Activated CD4-positive, alpha-beta T cell treated with anti-CD3 and anti-CD28 coated beads for 4 hours (primary cell): Measurements from ENCODE around the gene PRIMA1.

Source experiments
- DNase-seq, 2 donors: peaks; one replicate each; pipeline ENCODE4 v3.0.0-alpha.2; 2020

The PRIMA1 gene

GRCh38 chr14:93728651-93729016 is 59.7 kb downstream of the PRIMA1 start:
- DNase-seq: no peak

DNA sequence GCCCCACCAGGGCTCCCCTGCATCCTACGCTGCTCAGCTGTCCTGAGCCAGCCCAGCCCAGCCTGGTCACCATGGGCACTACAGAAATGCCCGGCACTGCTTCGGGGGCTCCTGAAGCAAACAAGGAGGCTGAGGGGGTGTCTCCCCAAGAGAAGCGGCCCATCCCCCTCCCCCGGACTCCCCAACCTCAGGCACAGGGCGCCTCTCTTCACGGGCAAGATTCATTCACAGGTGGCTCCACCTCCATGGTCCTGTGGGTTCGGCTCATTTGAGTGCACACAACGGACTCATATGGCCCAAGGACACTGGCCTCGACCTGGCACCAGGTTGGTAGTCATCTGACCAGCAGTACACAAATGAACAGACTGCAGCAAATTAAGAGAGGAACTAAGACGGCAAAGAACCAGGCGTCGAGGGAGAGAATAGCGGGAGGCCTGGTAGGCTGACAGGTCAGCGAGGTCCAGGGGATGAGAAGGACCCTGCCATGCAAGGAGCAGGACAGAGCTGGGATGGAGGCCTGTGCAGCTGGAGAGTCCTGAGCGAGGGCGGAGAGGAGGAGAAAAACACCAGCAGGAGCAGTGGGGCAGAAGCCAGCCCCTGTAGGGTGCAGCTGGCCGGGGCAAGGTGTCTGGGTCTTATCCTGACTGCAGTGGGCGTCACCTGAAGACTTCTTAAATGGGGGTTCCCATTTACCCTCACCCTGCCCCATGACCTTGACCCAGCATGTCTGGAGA is 60.2 kb downstream of the PRIMA1 start:
- no peak for DNase-seq

DNA sequence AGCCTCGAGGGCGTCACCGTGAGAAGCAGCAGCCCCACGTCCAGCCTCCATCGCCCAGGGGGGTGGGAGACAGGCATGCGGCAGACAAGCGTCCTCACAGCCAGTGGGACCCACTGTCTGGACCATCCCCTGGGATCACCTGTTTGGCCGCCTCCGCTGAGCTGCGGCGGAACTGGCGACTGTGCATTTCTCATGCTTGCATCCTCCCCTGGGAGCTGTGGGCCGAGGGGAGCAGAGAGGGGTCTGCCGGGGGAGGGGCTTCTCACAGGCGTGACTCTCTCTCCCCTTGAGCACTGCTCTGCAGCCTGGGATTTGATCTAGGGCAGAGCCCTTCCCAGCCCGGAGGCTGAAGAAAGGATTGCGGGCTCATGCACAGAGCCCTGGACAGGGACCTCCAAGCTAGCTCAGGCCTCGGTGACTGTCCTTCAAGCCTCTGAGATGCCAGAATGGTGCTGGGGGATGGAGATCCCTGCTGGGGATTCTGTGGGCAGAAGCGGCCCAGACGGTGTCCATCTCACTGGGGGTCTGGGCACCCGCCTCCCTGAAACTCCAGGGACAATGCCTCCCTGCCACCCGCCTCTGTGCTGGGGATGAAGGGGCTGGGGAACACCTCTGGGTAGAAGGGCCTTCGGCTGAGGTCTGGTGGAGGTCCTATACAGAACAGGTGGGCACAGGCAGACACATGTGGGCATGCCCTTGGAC is 61.1 kb downstream of the PRIMA1 start:
- no peak for DNase-seq

DNA sequence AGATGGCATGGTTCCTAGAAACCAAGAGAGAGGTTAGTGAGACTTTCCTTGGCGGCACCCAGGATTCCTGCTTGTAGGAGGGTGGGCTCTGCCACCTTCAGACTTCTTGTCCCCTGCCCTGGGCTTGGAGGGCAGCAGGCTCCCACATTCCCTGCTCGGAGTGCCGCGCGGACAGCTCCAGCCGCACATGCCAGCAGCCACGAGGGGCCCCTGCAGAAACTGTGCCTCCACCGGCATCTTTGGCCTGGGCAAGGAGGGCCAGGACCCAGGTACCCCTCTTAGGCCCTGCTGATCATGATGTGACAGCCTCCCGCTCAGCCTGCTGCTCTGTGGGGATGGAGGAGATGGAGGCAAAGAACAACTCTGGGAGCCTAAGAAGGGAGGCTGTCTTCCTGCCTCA is 62.3 kb downstream of the PRIMA1 start:
- no peak for DNase-seq

DNA sequence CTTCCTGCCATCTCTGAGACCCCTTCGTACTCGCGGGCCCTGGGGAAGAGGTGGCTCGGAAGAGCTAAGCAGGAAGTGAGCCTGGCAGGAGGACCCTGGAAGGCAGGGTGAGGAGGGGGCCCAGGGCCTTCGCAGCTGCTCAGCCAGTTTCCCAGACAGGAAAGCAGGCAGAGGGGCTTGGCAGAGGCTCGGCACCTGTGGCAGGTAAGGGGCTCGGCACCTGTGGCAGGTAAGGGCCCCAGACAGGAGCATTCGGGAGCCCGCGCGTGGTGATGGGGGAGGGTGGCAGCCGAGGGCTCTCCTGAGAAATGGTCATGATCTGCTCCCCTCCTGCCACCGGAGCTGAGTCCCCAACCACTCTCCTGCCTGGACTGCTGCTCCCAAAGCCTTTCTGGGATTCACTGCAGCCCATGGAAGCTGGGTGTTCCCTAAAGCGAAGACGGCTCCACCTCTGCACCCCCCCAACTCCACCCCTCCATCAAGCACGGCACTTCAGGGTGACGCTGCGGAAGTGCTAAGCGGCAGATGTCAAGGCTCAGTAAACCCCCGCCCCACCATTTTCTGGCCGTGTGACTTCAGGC is 63.2 kb downstream of the PRIMA1 start:
- DNase-seq: no peak

- no peak for DNase-seq
Observed at GRCh38 chr14:93723001-93723400, 65.3 kb downstream of the PRIMA1 start.

GRCh38 chr14:93720981-93721483 is 67.3 kb downstream of the PRIMA1 start:
- no peak for DNase-seq

GRCh38 chr14:93720076-93720815 is 68.0 kb downstream of the PRIMA1 start:
- no peak for DNase-seq

DNA sequence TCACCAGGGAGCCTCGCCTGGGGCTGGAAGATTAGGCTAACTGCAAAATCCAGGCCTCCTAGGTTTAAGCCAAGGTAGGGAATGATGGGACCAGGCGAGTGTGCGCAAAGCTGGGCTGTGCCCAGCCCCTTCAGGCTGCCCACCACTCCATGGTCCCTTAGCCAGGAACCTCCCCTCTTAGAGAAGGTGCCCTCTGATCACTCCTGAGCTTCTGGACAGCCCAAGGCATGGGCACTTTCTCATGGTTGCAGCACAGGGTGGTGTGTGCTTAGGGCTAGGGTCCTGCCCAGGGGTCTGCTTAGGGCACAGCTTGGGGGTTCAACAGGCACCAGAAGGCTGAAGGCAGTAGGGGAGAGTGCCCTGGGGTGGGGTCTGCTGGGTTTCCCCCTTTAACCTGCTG is 69.0 kb downstream of the PRIMA1 start:
- DNase-seq: no peak

DNA sequence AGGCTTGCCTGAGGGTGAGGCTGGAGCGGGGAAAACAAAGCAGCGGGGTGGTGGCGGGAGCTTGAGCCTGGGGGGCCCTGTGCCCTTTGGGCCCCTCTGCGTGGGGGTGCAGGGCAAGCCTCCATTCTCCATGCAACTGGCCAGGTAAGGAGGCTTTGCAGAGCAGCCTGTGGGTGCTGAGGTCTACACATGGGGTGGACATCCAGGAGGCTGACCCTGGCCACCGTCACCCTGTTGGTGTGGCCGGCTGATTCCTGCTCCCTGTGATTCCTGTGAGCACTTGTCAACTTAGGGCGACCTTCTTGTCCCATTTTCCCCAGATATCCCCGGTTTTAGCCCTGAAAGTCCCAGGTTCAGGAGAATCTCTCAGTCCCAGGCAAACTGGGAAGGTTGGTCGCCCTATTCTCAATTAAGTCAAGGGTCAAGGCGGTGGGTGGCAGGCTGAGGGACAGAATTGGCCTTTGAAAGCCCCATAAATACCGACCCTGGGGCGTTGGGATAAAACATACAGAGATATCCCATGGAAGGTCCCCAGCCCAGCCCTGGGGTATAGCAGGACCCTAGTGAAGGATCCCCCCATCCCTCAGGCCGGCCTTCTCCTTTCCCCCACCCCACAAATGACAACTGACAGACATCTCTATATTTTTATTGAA is 70.5 kb downstream of the PRIMA1 start:
- DNase-seq: no peak

GRCh38 chr14:93716746-93717667 is 71.3 kb downstream of the PRIMA1 start:
- no peak for DNase-seq

GRCh38 chr14:93716002-93716745 is 72.1 kb downstream of the PRIMA1 start:
- DNase-seq: no peak

- DNase-seq: no peak
Observed at GRCh38 chr14:93715279-93715927, 72.9 kb downstream of the PRIMA1 start.

GRCh38 chr14:93714605-93715004 is 73.7 kb downstream of the PRIMA1 start:
- no peak for DNase-seq

DNA sequence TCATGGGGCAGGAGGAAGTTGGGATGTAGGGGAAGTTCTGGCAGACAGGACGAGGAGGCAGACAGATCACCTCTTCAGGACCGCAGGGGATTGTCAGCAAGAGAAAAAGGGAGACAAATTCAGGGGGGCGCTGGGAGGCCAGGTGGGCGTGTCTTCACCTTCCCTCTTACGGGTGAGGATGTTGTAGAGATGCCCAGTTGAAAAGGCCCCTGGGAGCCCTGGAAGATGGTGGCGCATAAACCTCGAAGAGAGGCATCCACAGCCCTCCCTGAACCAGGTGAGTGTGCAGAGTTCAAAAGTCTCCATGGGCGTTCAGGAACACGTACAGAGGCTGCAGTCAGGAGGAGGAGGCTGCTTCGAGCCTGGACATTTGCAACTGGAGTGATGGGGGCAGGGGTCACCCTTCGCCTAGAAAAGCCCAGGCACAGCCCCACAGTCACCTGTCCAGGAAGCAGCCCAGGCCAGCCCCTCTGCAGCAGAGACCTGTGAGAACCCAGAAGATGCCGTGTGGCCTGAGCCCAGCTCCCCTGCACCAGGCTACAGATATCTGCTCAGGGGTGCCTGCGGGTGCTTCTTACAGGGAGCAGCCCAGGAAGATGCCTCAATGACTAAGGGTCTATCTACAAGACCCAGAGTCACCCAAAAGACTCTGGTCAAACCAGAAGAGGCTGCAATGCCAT is 74.4 kb downstream of the PRIMA1 start:
- DNase-seq: no peak

DNA sequence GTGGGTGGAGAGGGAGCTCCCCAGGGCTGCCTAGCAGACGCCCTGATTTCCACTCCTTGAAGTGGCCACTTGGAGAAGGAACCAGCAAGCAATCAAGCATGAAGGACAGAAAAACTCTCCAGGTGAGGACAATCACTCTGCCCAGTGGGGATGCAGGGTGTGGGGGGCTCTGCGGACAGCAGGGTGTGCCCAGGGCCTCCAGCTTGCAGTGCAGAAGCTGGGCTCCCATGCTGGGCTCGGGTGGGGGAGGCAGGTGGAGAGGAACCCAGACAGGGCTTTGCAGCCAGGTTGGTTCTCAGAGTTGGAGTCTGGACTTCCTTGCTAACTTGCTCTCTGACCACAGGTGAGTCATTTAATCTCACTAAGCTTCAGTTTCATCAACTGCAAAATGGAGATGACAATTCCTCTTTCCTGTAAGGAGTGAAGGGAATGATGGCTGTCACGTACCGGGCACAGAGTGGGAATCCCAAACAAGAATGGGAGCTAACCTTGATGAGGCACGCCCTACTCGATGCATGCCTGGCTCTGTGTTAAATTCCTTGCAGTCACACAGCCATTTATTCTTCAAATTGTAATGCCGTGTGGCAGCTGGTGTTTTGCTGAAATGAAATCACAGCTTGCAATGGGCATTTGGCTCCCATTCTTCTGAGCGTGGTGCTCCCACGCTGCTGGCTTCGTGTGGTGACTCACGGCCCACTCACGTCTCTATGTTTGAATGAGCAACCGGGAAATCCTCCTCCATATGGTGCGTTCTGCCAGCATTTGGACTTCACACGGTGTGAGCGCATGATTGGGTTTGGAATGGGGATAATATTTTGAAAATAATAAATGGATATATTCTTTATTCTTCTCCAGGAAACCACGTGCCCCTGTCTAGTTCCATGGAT is 75.2 kb downstream of the PRIMA1 start:
- no peak for DNase-seq

DNA sequence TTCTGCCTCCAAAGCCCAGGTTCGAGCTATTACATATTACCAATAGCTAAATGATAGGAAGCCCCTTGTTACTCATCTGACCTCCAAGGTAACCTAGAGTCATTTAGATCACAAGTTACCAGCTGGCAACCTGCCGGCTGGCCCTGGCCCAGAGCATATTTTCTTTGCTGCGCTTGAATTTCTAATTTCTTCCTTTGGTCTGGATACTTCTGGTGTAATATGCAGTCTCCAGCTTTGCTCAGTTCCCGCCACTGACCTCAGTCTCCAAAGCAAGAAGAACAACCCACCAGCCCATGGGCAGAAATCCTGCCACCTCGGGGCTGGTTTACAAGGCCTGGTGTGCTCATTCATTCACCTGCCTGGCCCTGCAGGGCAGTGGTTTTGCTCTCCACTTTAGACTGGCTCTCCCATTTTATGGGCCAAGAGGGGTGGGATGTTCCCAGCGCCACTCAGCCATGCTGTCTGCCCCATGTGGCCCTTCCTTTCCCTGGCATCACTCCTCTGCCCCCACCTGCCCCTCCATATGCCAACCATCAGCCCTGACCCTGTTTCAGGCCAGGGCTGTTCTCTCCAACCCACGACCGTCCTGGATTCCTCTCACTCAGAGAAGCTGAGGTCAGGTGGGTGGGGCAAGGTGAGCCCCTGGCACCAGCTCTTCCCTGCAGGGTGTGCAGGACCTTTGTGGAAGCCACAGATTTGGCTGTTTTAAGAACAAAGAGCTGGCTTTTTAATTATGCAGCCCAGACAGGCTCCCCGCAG is 76.0 kb downstream of the PRIMA1 start:
- no peak for DNase-seq

DNA sequence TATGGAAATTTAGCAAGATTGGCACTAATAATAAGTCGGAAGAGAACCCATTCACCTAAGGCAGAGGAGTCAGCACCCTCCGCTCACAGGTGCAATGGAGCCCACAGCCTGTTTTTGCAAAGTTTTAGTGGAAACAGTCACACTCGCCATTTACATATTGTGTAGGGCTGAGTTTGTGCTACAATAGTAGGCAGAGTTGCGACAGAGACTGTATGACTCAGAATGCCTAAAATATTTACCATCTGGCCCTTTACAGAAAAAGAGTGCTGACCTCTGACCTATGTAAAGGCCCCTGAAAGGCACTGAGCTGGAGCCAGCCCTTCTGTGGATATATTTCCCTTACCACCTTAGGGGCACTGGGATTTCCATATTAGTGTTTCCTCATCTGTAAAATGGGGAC is 79.0 kb downstream of the PRIMA1 start:
- DNase-seq: no peak
